Keratinocyte (primary cell): ENCODE measurements around the gene MAP9. TPM values are rescaled to one million over a fixed set of nuclear protein-coding genes. Genes with fewer than 3 reads are reported as not detected.

Experiments used
- DNase-seq: peaks from one replicate; pipeline ENCODE4 v3.0.0-alpha.2; 2011; ENCODE audit warnings: low read depth, missing footprints, low spot score
- FAIRE-seq: peaks from 2 replicates; lab custom pipeline; 2011; peaks lifted over from hg19 to GRCh38; lab: Jason Lieb, UNC
- H2AFZ ChIP-seq: 2 replicates; pipeline ENCODE4 v1.6.0; 2012; ENCODE audit warnings: low read length, control low read depth, inconsistent platforms; ENCODE audit not compliant: control insufficient read depth
- H3K27ac ChIP-seq: 2 replicates; pipeline ENCODE4 v1.5.1; 2011; ENCODE audit warnings: low read length; ENCODE audit not compliant: control insufficient read depth, insufficient read depth
- H3K27me3 ChIP-seq: 3 replicates; pipeline ENCODE4 v1.6.0; 2011; ENCODE audit warnings: low read length; ENCODE audit not compliant: control insufficient read depth, insufficient read depth; ENCODE audit errors: extremely low read depth
- H3K36me3 ChIP-seq, 2 experiments: 2 replicates in 1 of 2; 3 replicates in 1 of 2; pipeline ENCODE4 v1.5.1; 2011; ENCODE audit warnings: low read length in 2 of 2, mild to moderate bottlenecking in 1 of 2; ENCODE audit not compliant: control insufficient read depth in 2 of 2, insufficient read depth in 2 of 2; ENCODE audit errors: extremely low read depth in 1 of 2
- H3K4me1 ChIP-seq: 3 replicates; pipeline ENCODE4 v1.5.1; 2011; ENCODE audit warnings: low read length; ENCODE audit not compliant: control insufficient read depth, insufficient read depth; ENCODE audit errors: extremely low read depth
- H3K4me2 ChIP-seq: 3 replicates; pipeline ENCODE4 v1.6.0; 2011; ENCODE audit warnings: low read depth, low read length; ENCODE audit not compliant: control insufficient read depth, insufficient read depth; ENCODE audit errors: extremely low read depth
- H3K4me3 ChIP-seq, 3 experiments: fragments of 200-600 bp in 1 of 3; sonication (generic) in 1 of 3; 2 replicates in 2 of 3; 3 replicates in 1 of 3; pipeline ENCODE4 v1.5.1; 2011 to 2016; ENCODE audit warnings: low read length in 3 of 3, mild to moderate bottlenecking in 3 of 3, control low read depth in 2 of 3, inconsistent platforms in 1 of 3, low read depth in 1 of 3, mixed read lengths in 1 of 3, mixed run types in 1 of 3, moderate library complexity in 1 of 3; ENCODE audit not compliant: control insufficient read depth in 2 of 3, insufficient read depth in 2 of 3; ENCODE audit errors: extremely low read depth in 1 of 3
- H3K79me2 ChIP-seq: 2 replicates; pipeline ENCODE4 v1.6.0; 2012; ENCODE audit warnings: low read length; ENCODE audit not compliant: control insufficient read depth, insufficient read depth
- H3K9ac ChIP-seq: 3 replicates; pipeline ENCODE4 v1.6.0; 2011; ENCODE audit warnings: low read length; ENCODE audit not compliant: control insufficient read depth, insufficient read depth; ENCODE audit errors: extremely low read depth
- H3K9me1 ChIP-seq: 3 replicates; pipeline ENCODE4 v1.6.0; 2011; ENCODE audit warnings: low read length; ENCODE audit not compliant: control insufficient read depth, insufficient read depth; ENCODE audit errors: extremely low read depth
- H3K9me3 ChIP-seq: 2 replicates; pipeline ENCODE4 v1.5.1; 2012; ENCODE audit warnings: low read depth, low read length; ENCODE audit not compliant: control insufficient read depth
- H4K20me1 ChIP-seq: 3 replicates; pipeline ENCODE4 v1.6.0; 2011; ENCODE audit warnings: low read length; ENCODE audit not compliant: control insufficient read depth, insufficient read depth; ENCODE audit errors: extremely low read depth
- CTCF ChIP-seq, 3 experiments: IDR thresholded peaks in 1 of 3; conservative IDR thresholded peaks in 1 of 3; optimal IDR thresholded peaks in 1 of 3; 2 replicates in 2 of 3; 3 replicates in 1 of 3; pipeline versions ENCODE3 to v1.5.1; 2011; ENCODE audit warnings: low read length in 3 of 3, mild to moderate bottlenecking in 3 of 3, moderate library complexity in 2 of 3, control low read depth in 1 of 3, inconsistent platforms in 1 of 3; ENCODE audit not compliant: insufficient read depth in 2 of 3; ENCODE audit errors: extremely low read depth in 1 of 3
- EZH2 ChIP-seq: IDR thresholded peaks from one replicate; pipeline ENCODE4 v1.6.1; 2012; ENCODE audit warnings: inconsistent platforms, mild to moderate bottlenecking, low read length, moderate library complexity
- dilution Hi-C: fragments of 300-500 bp; cut with MboI; formaldehyde crosslinking; loops from one replicate; pipeline ENCODE4 v1.7.0; 2020; ENCODE audit warnings: low sequenced_read_pairs; ENCODE audit not compliant: extremely low pct_ligation_motif_present
- polyA plus RNA-seq, 5 experiments: library from polyadenylated mRNA; depleted of rRNA in 3 of 5; stranded (reverse) in 3 of 5; stranded (forward) in 1 of 5; unstranded in 1 of 5; fragments of >200 nt; gene quantifications; 1 replicate in 1 of 5; 2 replicates in 3 of 5; 3 replicates in 1 of 5; pipeline versions ENCODE4 v1.2.1 to v1.2.3, GENCODE V29; 2011 to 2012; ENCODE audit warnings: missing spikeins in 2 of 5, low read depth in 1 of 5, low replicate concordance in 1 of 5

Gene MAP9
- polyA plus RNA-seq, 1 donor (not counting 4 experiments of a cell fraction or from before 2014, with no cell fraction given) = 7.4 TPM

- Histone ChIP-seq H2AFZ (no peak overlapping the region), H3K9ac (no peak overlapping the region), H3K9me3 (no peaks in the 10 kb centered on the region), H3K9me1 (no peaks in the 10 kb centered on the region), H3K79me2 (no peaks in the 10 kb centered on the region), H3K36me3 (no peaks in the 10 kb centered on the region), H3K27me3 (no peaks in the 10 kb centered on the region), H4K20me1 (no peaks in the 10 kb centered on the region), H3K27ac (no peak overlapping the region), H3K4me1 (no peaks in the 10 kb centered on the region), H3K4me3 (no peak overlapping the region), H3K4me2 (no peak overlapping the region)
- no peak for DNase-seq
- TF ChIP-seq CTCF (optimal IDR thresholded peaks at IDR 0.05 in 1 of 3, IDR thresholded peaks at IDR 0.05 in 1 of 3, conservative IDR thresholded peaks at IDR 0.05 in 1 of 3; ENCODE audit: extremely low read depth in 1 of 3, insufficient read depth in 2 of 3, low read length in 3 of 3) (no peak), EZH2 (no peak)
- dilution Hi-C loops = no loop called here
- no peak for FAIRE-seq
Measured at GRCh38 chr4:155388162-155388561, 11.4 kb upstream of the MAP9 start.

- Histone ChIP-seq H3K9me3 (no peaks in the 10 kb centered on the region), H2AFZ (no peak overlapping the region), H3K9me1 (no peaks in the 10 kb centered on the region), H3K79me2 (no peaks in the 10 kb centered on the region), H3K4me3 (no peak overlapping the region), H3K27ac (no peak overlapping the region), H4K20me1 (no peaks in the 10 kb centered on the region), H3K36me3 (no peaks in the 10 kb centered on the region), H3K9ac (no peak overlapping the region), H3K27me3 (no peaks in the 10 kb centered on the region), H3K4me1 (no peaks in the 10 kb centered on the region), H3K4me2 (no peak overlapping the region)
- FAIRE-seq (no peak), DNase-seq (no peak)
- TF ChIP-seq EZH2 (no peak), CTCF (optimal IDR thresholded peaks at IDR 0.05 in 1 of 3, IDR thresholded peaks at IDR 0.05 in 1 of 3, conservative IDR thresholded peaks at IDR 0.05 in 1 of 3; ENCODE audit: extremely low read depth in 1 of 3, insufficient read depth in 2 of 3, low read length in 3 of 3) (no peak)
- dilution Hi-C loops = no loop called here
Measured at GRCh38 chr4:155383541-155383940, 6.8 kb upstream of the MAP9 start.
